A549 (cell line): Measurements from ENCODE around the gene SETX. TPM values are rescaled to one million over a fixed set of nuclear protein-coding genes. Genes with fewer than 3 reads are reported as not detected.

Experiments
- ATAC-seq, 2 experiments: fragments of 200-7000 bp in 1 of 2; fragments of >200 bp in 1 of 2; cut with Nextera tagmentation in 1 of 2; cut with Tn5 transposase in 1 of 2; 3 replicates each; pipeline versions ENCODE4 v1.8.0 to v1.9.1; 2018 to 2020; ENCODE audit warnings: mild to moderate bottlenecking in 1 of 2, moderate library complexity in 1 of 2
- CTCF ChIA-PET: fragments of 300-600 bp; sonication (Branson Sonifier 250); formaldehyde crosslinking; extraction: SDS; loops from one replicate; lab custom pipeline; 2021; ENCODE audit warnings: antibody characterized with exemption, inconsistent platforms; lab: Yijun Ruan, JAX
- POLR2A ChIA-PET: fragments of 350-600 bp; formaldehyde crosslinking; extraction: SDS; loops from one replicate; lab custom pipeline; 2021; ENCODE audit warnings: antibody characterized with exemption, inconsistent platforms; lab: Yijun Ruan, JAX
- DNase-seq, 2 experiments: peaks; one replicate each; pipeline versions ENCODE4 v3.0.0 to v3.0.0-alpha.2; 2011 to 2016; ENCODE audit warnings: low read depth in 1 of 2, low spot score in 1 of 2
- FAIRE-seq: peaks from 2 replicates; lab custom pipeline; 2011; peaks lifted over from hg19 to GRCh38; lab: Jason Lieb, UNC
- H3K27ac ChIP-seq, 2 experiments: fragments of >200 bp; sonication (Bioruptor Twin); formaldehyde crosslinking; 3 replicates each; pipeline ENCODE4 v1.5.1; 2016 to 2017
- H3K4me1 ChIP-seq: fragments of >200 bp; sonication (Bioruptor Twin); formaldehyde crosslinking; 3 replicates; pipeline ENCODE4 v1.6.1; 2016
- H3K4me2 ChIP-seq: fragments of >200 bp; sonication (Bioruptor Twin); formaldehyde crosslinking; 3 replicates; pipeline ENCODE4 v1.6.1; 2016
- H3K4me3 ChIP-seq: fragments of >200 bp; sonication (Bioruptor Twin); formaldehyde crosslinking; 3 replicates; pipeline ENCODE4 v1.5.1; 2016
- H3K9me3 ChIP-seq: fragments of >200 bp; sonication (Bioruptor Twin); formaldehyde crosslinking; 3 replicates; pipeline ENCODE4 v1.6.1; 2016
- ATOH8 ChIP-seq: fragments of 250-450 bp; sonication (Bioruptor Pico); IDR thresholded peaks from 2 replicates; pipeline ENCODE4 v1.5.0; 2020; ENCODE audit warnings: low read depth, mild to moderate bottlenecking, moderate library complexity
- CBX2 ChIP-seq: fragments of 200-600 bp; sonication (generic); IDR thresholded peaks from 2 replicates; pipeline ENCODE4 v1.6.1; 2016; ENCODE audit warnings: low read depth, mild to moderate bottlenecking, borderline replicate concordance
- CBX8 ChIP-seq: fragments of 200-600 bp; sonication (generic); IDR thresholded peaks from 2 replicates; pipeline ENCODE4 v1.6.1; 2016
- CHD2 ChIP-seq: fragments of 150-350 bp; IDR thresholded peaks from 2 replicates; pipeline ENCODE4 v1.6.1; 2014; ENCODE audit warnings: low read length; ENCODE audit not compliant: partially characterized antibody
- CHD4 ChIP-seq: fragments of 200-600 bp; sonication (generic); IDR thresholded peaks from 2 replicates; pipeline ENCODE4 v1.6.1; 2016; ENCODE audit warnings: antibody characterized with exemption, mild to moderate bottlenecking, borderline replicate concordance
- E2F6 ChIP-seq: IDR thresholded peaks from 2 replicates; pipeline ENCODE4 v1.6.1; 2012; ENCODE audit warnings: low read depth, borderline replicate concordance
- EP300 ChIP-seq, 2 experiments: fragments of >200 bp; sonication (Bioruptor Twin); formaldehyde crosslinking; IDR thresholded peaks; 2 replicates in 1 of 2; 3 replicates in 1 of 2; pipeline ENCODE4 v1.6.1; 2016 to 2017
- ESRRA ChIP-seq: fragments of 150-350 bp; IDR thresholded peaks from 2 replicates; pipeline ENCODE4 v1.6.1; 2014; ENCODE audit warnings: mild to moderate bottlenecking, low read length, borderline replicate concordance
- FOSL2 ChIP-seq, 2 experiments: fragments of 450-650 bp in 1 of 2; fragments of >200 bp in 1 of 2; sonication (Bioruptor Twin) in 1 of 2; formaldehyde crosslinking; IDR thresholded peaks; 2 replicates each; pipeline versions ENCODE4 v1.5.0 to v1.6.1; 2016 to 2020; ENCODE audit warnings: mild to moderate bottlenecking in 1 of 2, moderate library complexity in 1 of 2
- FOXS1 ChIP-seq: fragments of 250-450 bp; sonication (Bioruptor Pico); IDR thresholded peaks from 2 replicates; pipeline ENCODE4 v1.5.0; 2020; ENCODE audit warnings: mild to moderate bottlenecking, moderate library complexity
- GATA3 ChIP-seq: IDR thresholded peaks from 2 replicates; pipeline ENCODE4 v1.6.1; 2012; ENCODE audit warnings: borderline replicate concordance
- HDAC2 ChIP-seq: fragments of 200-600 bp; sonication (generic); IDR thresholded peaks from 2 replicates; pipeline ENCODE4 v1.6.1; 2016
- HOXB13 ChIP-seq: fragments of 250-450 bp; sonication (Bioruptor Pico); IDR thresholded peaks from 2 replicates; pipeline ENCODE4 v1.5.0; 2020; ENCODE audit warnings: low read depth, mild to moderate bottlenecking, moderate library complexity
- JUN ChIP-seq, 2 experiments: fragments of >200 bp; sonication (Bioruptor Twin); formaldehyde crosslinking; IDR thresholded peaks; 2 replicates in 1 of 2; 3 replicates in 1 of 2; pipeline ENCODE4 v1.6.1; 2016 to 2017
- KDM5A ChIP-seq: fragments of 200-600 bp; sonication (generic); IDR thresholded peaks from 2 replicates; pipeline ENCODE4 v1.6.1; 2016; ENCODE audit warnings: antibody characterized with exemption, mild to moderate bottlenecking
- MYC ChIP-seq: IDR thresholded peaks from 2 replicates; pipeline ENCODE4 v1.6.1; 2012; ENCODE audit warnings: mild to moderate bottlenecking, inconsistent platforms, low read length, improper control_type of control experiment, borderline replicate concordance
- PHF8 ChIP-seq: fragments of 200-600 bp; sonication (generic); IDR thresholded peaks from 2 replicates; pipeline ENCODE4 v1.6.1; 2016; ENCODE audit warnings: low read depth, mild to moderate bottlenecking, antibody characterized with exemption, moderate library complexity, borderline replicate concordance
- POLR2A ChIP-seq: IDR thresholded peaks from 2 replicates; pipeline ENCODE4 v1.6.1; 2012; ENCODE audit warnings: mild to moderate bottlenecking, low read length
- RARB ChIP-seq: fragments of 250-450 bp; sonication (Bioruptor Pico); IDR thresholded peaks from 2 replicates; pipeline ENCODE4 v1.8.0; 2021; ENCODE audit warnings: mild to moderate bottlenecking, moderate library complexity
- REST ChIP-seq: fragments of 200-600 bp; sonication (generic); IDR thresholded peaks from 2 replicates; pipeline ENCODE4 v1.6.1; 2016; ENCODE audit warnings: antibody characterized with exemption, mild to moderate bottlenecking, moderate library complexity
- RFX5 ChIP-seq: fragments of 450-650 bp; IDR thresholded peaks from 2 replicates; pipeline ENCODE4 v1.7.1; 2014; ENCODE audit warnings: antibody characterized with exemption, mild to moderate bottlenecking, moderate library complexity
- ZC3H11A ChIP-seq: fragments of 450-650 bp; IDR thresholded peaks from 2 replicates; pipeline ENCODE4 v1.6.1; 2014; ENCODE audit warnings: antibody characterized with exemption, mild to moderate bottlenecking
- ZSCAN20 ChIP-seq: fragments of 250-450 bp; sonication (Bioruptor Pico); IDR thresholded peaks from 2 replicates; pipeline ENCODE4 v1.8.0; 2022; ENCODE audit warnings: mild to moderate bottlenecking, moderate library complexity
- WGBS: methylation state at CpG from one replicate; pipeline ENCODE4 v1.1.6; 2017; ENCODE audit errors: missing lambda C conversion rate; 5-methylcytosine and 5-hydroxymethylcytosine counted together
- polyA plus RNA-seq, 4 experiments: library from polyadenylated mRNA; depleted of rRNA in 3 of 4; stranded (reverse); fragments of >200 nt; fragmentation: RNase III in 1 of 4; extraction: RNeasy Plus Mini Kit Qiagen cat#74134 plus additional on column Dnase treatment in 1 of 4; gene quantifications; 2 replicates in 3 of 4; 3 replicates in 1 of 4; pipeline ENCODE4 v1.2.3, GENCODE V29; 2011 to 2017
- TF ChIP-seq, protein P1 (sequence below): fragments of >200 bp; sonication (Bioruptor Twin); formaldehyde crosslinking; IDR thresholded peaks from 3 replicates; pipeline ENCODE4 v1.5.1; 2016
- TF ChIP-seq, protein P2 (sequence below): fragments of 450-650 bp; IDR thresholded peaks from 2 replicates; pipeline ENCODE4 v1.6.1; 2014; ENCODE audit warnings: antibody characterized with exemption

SETX gene
- polyA plus RNA-seq, 2 of the 4 experiments (the other 2 are of a cell fraction): 14.7 to 34.3 TPM

DNA sequence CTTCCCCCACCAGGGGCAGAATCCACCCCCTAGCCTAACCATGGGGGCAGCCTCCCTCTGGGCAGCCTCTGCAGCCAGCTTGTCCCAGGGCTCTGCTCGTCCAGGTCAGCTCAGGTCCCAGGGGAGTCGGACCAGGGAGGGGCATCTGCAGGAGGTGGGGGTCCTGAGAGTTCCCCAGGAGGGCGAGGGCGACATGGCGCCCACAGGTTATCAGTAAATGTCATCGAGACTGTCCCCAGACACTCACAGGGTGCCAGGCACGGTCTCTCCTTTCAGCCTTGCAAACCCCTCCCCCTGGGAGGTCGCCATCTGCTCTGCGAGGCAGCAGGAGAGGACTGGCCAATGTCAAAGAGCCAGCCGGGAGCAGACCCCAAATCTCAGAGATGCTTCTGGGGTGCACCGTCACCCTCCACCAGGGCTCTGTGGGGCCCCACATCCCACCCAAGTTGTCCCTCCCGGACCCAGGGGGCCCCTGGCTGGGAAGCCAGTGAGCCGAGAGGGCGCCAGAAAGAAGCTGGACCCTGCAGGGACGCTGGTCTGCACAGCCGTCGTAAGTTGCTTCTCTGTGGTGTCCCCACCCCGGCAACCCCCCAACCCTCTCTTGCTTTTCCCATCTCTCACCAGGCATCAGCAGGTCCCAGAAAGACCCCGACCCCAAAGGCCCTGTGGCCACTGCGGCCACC is 123.6 kb downstream of the SETX start:
- no peak overlapping the region for H3K4me3 ChIP-seq
- no peak for TF ChIP-seq RFX5
- no peak for TF ChIP-seq CBX8
- TF ChIP-seq ZSCAN20: no peak
- TF ChIP-seq CHD4: no peak
- TF ChIP-seq KDM5A: no peak
- no peak for TF ChIP-seq MYC
- TF ChIP-seq E2F6: no peak
- TF ChIP-seq, protein P1, sequence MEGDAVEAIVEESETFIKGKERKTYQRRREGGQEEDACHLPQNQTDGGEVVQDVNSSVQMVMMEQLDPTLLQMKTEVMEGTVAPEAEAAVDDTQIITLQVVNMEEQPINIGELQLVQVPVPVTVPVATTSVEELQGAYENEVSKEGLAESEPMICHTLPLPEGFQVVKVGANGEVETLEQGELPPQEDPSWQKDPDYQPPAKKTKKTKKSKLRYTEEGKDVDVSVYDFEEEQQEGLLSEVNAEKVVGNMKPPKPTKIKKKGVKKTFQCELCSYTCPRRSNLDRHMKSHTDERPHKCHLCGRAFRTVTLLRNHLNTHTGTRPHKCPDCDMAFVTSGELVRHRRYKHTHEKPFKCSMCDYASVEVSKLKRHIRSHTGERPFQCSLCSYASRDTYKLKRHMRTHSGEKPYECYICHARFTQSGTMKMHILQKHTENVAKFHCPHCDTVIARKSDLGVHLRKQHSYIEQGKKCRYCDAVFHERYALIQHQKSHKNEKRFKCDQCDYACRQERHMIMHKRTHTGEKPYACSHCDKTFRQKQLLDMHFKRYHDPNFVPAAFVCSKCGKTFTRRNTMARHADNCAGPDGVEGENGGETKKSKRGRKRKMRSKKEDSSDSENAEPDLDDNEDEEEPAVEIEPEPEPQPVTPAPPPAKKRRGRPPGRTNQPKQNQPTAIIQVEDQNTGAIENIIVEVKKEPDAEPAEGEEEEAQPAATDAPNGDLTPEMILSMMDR: no peak
- TF ChIP-seq, protein P2, sequence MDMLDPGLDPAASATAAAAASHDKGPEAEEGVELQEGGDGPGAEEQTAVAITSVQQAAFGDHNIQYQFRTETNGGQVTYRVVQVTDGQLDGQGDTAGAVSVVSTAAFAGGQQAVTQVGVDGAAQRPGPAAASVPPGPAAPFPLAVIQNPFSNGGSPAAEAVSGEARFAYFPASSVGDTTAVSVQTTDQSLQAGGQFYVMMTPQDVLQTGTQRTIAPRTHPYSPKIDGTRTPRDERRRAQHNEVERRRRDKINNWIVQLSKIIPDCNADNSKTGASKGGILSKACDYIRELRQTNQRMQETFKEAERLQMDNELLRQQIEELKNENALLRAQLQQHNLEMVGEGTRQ: no peak
- no peak for TF ChIP-seq HOXB13 (CRISPR knock-in tag)
- TF ChIP-seq RARB (CRISPR knock-in tag): no peak
- no peak for TF ChIP-seq ESRRA
- no peak for TF ChIP-seq HDAC2
- TF ChIP-seq EP300 (IDR thresholded peaks at IDR 0.05): no peak
- no peak for TF ChIP-seq GATA3
- no peaks in the 10 kb centered on the region for H3K4me1 ChIP-seq
- ChIA-PET CTCF (interaction anchor here (0.8 kb wide), 1 partner anchor 8 kb away, joined by 3 read pairs; no protein-coding TSS in a partner anchor), POLR2A (no interaction called here)
- no peaks in the 10 kb centered on the region for H3K9me3 ChIP-seq
- ATAC-seq: no peak
- WGBS: 46% methylated on average over 14 of the region's 20 CpGs
- no peak for DNase-seq
- H3K27ac ChIP-seq: no peak overlapping the region
- H3K4me2 ChIP-seq: no peak overlapping the region
- no peak for FAIRE-seq

- ChIA-PET CTCF (interaction anchor here (0.8 to 1.9 kb wide), 3 partner anchors 8 to 61 kb away, joined by 3 to 5 read pairs (median 5); no protein-coding TSS in a partner anchor), POLR2A (no interaction called here)
- 44% methylated on average over 4 of the region's 4 CpGs for WGBS
- no peak overlapping the region for H3K4me3 ChIP-seq
- no peak for FAIRE-seq
- ATAC-seq: no peak
- H3K27ac ChIP-seq: no peak overlapping the region
- H3K9me3 ChIP-seq: no peaks in the 10 kb centered on the region
- no peak overlapping the region for H3K4me2 ChIP-seq
- no peaks in the 10 kb centered on the region for H3K4me1 ChIP-seq
- no peak for DNase-seq
- TF ChIP-seq HDAC2: no peak
- TF ChIP-seq ZC3H11A: no peak
- no peak for TF ChIP-seq HOXB13 (CRISPR knock-in tag)
- TF ChIP-seq FOXS1: no peak
- TF ChIP-seq POLR2A: no peak
- no peak for TF ChIP-seq CHD2
- no peak for TF ChIP-seq GATA3
- TF ChIP-seq ZSCAN20: no peak
- no peak for TF ChIP-seq JUN (IDR thresholded peaks at IDR 0.05)
- no peak for TF ChIP-seq ATOH8 (CRISPR knock-in tag)
- TF ChIP-seq E2F6: no peak
- no peak for TF ChIP-seq CBX8
- no peak for TF ChIP-seq PHF8
- no peak for TF ChIP-seq CBX2
- no peak for TF ChIP-seq EP300 (IDR thresholded peaks at IDR 0.05)
- TF ChIP-seq FOSL2 (IDR thresholded peaks at IDR 0.05): no peak
- no peak for TF ChIP-seq FOSL2 (CRISPR knock-in tag; IDR thresholded peaks at IDR 0.05)
- no peak for TF ChIP-seq REST
- no peak for TF ChIP-seq CHD4
- TF ChIP-seq, protein P1: no peak
Observed at GRCh38 chr9:132230605-132231004, 124.2 kb downstream of the SETX start.
